Measurements from ENCODE around the gene INHBA.

The INHBA gene

GRCh38 chr7:41706228-41706930 is 3.5 kb upstream of the INHBA start:
- TF ChIP-seq CTCF (IDR thresholded peaks at IDR 0.05; ENCODE audit: low read depth, low read length, missing control alignments), result no peak
- no peak overlapping the region for H3K4me3 ChIP-seq (ENCODE audit: low read depth, low read length)
- DNase-seq (ENCODE audit: low read depth), result no peak

GRCh38 chr7:41705109-41705901 is 2.4 kb upstream of the INHBA start:
- peak overlapping the region; percentile 55 for H3K4me3 ChIP-seq (ENCODE audit: low read depth, low read length)
- peak; percentile 35 for DNase-seq (ENCODE audit: low read depth)
- peak; percentile 74 for TF ChIP-seq CTCF (IDR thresholded peaks at IDR 0.05; ENCODE audit: low read depth, low read length, missing control alignments)

- no peak for DNase-seq (ENCODE audit: low read depth)
- TF ChIP-seq CTCF (IDR thresholded peaks at IDR 0.05; ENCODE audit: low read depth, low read length, missing control alignments), result no peak
- no peak overlapping the region for H3K4me3 ChIP-seq (ENCODE audit: low read depth, low read length)
These were observed 1.6 kb downstream of the INHBA start for GRCh38 chr7:41701068-41701941.

GRCh38 chr7:41700044-41700471 is 2.8 kb downstream of the INHBA start:
- no peak for DNase-seq (ENCODE audit: low read depth)
- no peak for TF ChIP-seq CTCF (IDR thresholded peaks at IDR 0.05; ENCODE audit: low read depth, low read length, missing control alignments)
- H3K4me3 ChIP-seq (ENCODE audit: low read depth, low read length), result no peak overlapping the region

GRCh38 chr7:41699516-41699915 is 3.4 kb downstream of the INHBA start:
- no peak overlapping the region for H3K4me3 ChIP-seq (ENCODE audit: low read depth, low read length)
- no peak for DNase-seq (ENCODE audit: low read depth)

More at GRCh38 chr7:41699516-41699915, 3.4 kb downstream of the INHBA start:
- TF ChIP-seq CTCF (IDR thresholded peaks at IDR 0.05; ENCODE audit: low read depth, low read length, missing control alignments), result no peak
